ENCODE measurements around the gene TRPM3.
"Not testable (repeated sequence)": the region's sequence is repeated elsewhere in the genome, so short reads cannot be mapped to it uniquely, and the experiment has no call there.

TRPM3 gene

GRCh38 chr9:70639853-70640814, 481.3 kb downstream of the TRPM3 start:
- no peak for DNase-seq

- no peak for DNase-seq
Observed at GRCh38 chr9:70635790-70636189, 485.6 kb downstream of the TRPM3 start.

- no peak for DNase-seq
Observed at GRCh38 chr9:70634696-70635095, 486.7 kb downstream of the TRPM3 start.

- DNase-seq = no peak
Observed at GRCh38 chr9:70630971-70631370, 490.4 kb downstream of the TRPM3 start.

- DNase-seq = not testable (repeated sequence)
Observed at GRCh38 chr9:70629080-70629685, 492.2 kb downstream of the TRPM3 start.

GRCh38 chr9:70625078-70625477, 496.3 kb downstream of the TRPM3 start:
- no peak for DNase-seq

GRCh38 chr9:70618784-70619183, 502.6 kb downstream of the TRPM3 start:
- DNase-seq = no peak

- DNase-seq = no peak
Observed at GRCh38 chr9:70617033-70617828, 504.2 kb downstream of the TRPM3 start.

- no peak for DNase-seq
Observed at GRCh38 chr9:70616228-70616990, 505.0 kb downstream of the TRPM3 start.

GRCh38 chr9:70615464-70616138, 505.8 kb downstream of the TRPM3 start:
- DNase-seq = no peak

- DNase-seq = no peak
Observed at GRCh38 chr9:70614786-70615463, 506.5 kb downstream of the TRPM3 start.

GRCh38 chr9:70613024-70613768, 508.2 kb downstream of the TRPM3 start:
- no peak for DNase-seq

- DNase-seq = no peak
Observed at GRCh38 chr9:70610287-70610644, 511.2 kb downstream of the TRPM3 start.

- no peak for DNase-seq
Observed at GRCh38 chr9:70609542-70610286, 511.7 kb downstream of the TRPM3 start.

- DNase-seq = no peak
Observed at GRCh38 chr9:70609011-70609410, 512.4 kb downstream of the TRPM3 start.

- DNase-seq = no peak
Observed at GRCh38 chr9:70607926-70608325, 513.5 kb downstream of the TRPM3 start.

- DNase-seq = no peak
Observed at GRCh38 chr9:70607329-70607728, 514.1 kb downstream of the TRPM3 start.

- no peak for DNase-seq
Observed at GRCh38 chr9:70603020-70603411, 518.4 kb downstream of the TRPM3 start.

- DNase-seq = peak; percentile 79
Observed at GRCh38 chr9:70602321-70603019, 519.0 kb downstream of the TRPM3 start.

Data from islet precursor cell (in vitro differentiated cells).